AG20443 (cell line): ENCODE measurements around the gene OR52B6.

Experiments
- DNase-seq: peaks from one replicate; pipeline ENCODE4 v3.0.0; 2012; ENCODE audit warnings: low spot score, mixed read lengths

OR52B6 gene

DNA sequence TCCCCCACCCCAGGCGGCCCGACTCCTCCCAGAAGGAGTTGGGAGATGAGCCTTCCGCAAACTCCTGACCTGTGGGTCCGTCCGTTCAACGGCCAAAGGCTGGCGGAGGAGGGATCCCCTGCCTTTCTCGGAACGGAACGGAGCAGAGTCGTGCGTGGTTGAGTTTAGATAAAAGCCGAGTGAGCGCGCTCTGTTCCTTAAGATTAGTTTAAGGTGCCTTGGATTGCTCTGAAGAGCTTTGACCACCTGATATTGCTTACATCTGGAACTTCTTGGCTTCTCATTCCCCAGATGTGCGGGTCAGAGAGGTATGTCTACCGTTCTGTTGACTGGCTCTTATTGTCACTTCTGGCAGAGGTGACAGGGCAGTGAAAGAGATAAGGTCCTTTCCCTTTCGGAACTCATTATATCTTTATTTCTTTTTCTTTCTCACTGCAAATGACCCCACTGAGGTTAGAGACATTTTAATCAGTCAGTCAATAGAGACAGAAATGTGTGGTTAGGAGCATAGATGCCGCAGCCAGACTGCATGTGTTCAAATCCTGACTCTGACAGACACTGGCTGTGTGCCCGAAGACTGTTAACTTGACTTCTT is 16.0 kb downstream of the OR52B6 start, which contains the start of gene TRIM6:
Gene TRIM6, plus strand, starts transcription at position 31 of the 595 bp plus-strand sequence. Its CDS starts 261 bp downstream, at position 292.
- peak; percentile 65 for DNase-seq

- no peak for DNase-seq
Measured at GRCh38 chr11:5597953-5598352, 17.3 kb downstream of the OR52B6 start.

DNA sequence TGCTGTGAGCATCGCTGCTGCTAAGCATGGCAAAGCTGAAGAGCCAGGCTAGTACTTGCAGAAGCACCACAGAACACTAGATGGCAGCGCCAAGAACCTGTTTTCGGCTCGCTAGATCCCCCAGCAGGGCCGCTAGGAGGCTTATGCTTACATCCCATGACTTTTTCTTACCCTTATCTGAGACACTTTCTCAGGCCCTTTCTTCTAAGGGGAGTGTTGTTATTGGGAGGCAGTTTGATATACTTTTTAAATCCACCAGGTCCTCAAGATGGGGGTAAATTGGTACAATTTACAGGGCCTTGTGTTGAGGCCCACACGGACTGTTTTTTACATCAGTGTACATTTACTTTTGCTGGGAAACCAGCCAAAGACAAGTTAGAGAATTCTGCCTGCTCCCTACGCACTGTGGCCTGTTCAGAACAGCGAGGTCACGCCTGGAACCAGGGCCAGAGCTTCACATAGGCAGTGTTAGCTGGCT is 19.7 kb downstream of the OR52B6 start:
- peak; percentile 81 for DNase-seq

GRCh38 chr11:5602791-5603190 is 22.1 kb downstream of the OR52B6 start:
- DNase-seq, result peak; percentile 22

DNA sequence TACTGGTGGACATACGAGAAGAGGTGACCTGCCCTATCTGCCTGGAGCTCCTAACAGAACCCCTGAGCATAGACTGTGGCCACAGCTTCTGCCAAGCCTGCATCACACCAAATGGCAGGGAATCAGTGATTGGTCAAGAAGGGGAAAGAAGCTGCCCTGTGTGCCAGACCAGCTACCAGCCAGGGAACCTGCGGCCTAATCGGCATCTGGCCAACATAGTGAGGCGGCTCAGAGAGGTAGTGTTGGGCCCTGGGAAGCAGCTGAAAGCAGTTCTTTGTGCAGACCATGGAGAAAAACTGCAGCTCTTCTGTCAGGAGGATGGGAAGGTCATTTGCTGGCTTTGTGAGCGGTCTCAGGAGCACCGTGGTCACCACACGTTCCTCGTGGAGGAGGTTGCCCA is 22.6 kb downstream of the OR52B6 start:
- DNase-seq, result no peak

GRCh38 chr11:5604896-5605295 is 24.2 kb downstream of the OR52B6 start:
- no peak for DNase-seq

- peak; percentile 76 for DNase-seq
Measured at GRCh38 chr11:5605849-5606248, 25.2 kb downstream of the OR52B6 start.

- no peak for DNase-seq
Measured at GRCh38 chr11:5608808-5609207, 28.1 kb downstream of the OR52B6 start.

DNA sequence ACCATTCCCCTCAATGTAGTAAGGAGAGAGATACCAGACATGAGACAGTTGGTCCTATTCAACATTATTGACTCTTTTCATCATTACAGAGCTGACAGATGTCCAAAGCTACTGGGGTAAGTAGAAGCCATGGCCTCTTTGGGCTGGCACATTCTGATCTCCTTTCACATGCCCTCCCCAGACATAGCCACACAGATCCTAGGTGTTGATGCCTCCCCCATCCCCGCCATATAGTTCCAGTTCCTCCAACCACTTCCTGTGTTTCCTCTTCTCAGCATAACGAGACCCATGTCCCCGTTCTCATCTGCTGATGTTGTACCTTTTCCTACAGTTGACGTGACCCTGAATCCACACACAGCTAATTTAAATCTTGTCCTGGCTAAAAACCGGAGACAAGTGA is 29.8 kb downstream of the OR52B6 start:
- DNase-seq, result no peak

DNA sequence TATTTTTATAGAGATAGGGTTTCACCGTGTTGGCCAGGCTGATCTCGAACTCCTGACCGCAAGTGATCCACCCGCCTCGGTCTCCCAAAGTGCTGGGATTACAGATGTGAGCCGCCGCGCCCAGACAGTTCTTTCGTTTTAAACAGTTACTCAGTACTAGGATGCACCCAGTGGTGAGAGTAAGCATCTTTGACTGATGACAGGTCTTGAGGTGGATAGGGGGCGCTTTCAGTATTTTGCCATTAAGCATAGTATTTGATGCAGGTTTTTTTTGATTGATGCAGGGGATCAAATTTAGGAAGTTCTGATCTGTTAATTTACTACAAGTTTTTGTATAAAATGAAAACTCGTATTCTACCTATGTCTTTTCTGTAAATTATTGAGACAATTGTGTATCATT is 30.9 kb downstream of the OR52B6 start:
- DNase-seq, result no peak

DNA sequence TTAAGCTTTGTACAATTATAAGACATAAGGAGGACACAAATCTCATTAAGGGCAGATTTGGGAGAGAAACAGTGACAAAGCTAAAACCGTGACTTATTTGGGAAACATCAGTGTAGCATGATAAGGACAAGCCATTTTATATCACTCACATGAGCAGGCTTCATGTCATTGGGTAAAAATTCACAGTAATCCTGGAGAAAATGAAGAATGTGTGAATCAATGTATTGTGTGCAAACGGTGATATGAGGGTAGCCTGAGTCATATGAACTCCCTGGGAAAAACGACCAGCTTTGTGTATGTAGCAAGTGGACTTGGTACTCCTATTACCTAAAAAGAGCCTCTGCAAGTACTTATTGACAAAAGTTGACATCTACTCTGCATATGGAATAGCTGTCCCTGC is 38.1 kb downstream of the OR52B6 start:
- peak; percentile 53 for DNase-seq

DNA sequence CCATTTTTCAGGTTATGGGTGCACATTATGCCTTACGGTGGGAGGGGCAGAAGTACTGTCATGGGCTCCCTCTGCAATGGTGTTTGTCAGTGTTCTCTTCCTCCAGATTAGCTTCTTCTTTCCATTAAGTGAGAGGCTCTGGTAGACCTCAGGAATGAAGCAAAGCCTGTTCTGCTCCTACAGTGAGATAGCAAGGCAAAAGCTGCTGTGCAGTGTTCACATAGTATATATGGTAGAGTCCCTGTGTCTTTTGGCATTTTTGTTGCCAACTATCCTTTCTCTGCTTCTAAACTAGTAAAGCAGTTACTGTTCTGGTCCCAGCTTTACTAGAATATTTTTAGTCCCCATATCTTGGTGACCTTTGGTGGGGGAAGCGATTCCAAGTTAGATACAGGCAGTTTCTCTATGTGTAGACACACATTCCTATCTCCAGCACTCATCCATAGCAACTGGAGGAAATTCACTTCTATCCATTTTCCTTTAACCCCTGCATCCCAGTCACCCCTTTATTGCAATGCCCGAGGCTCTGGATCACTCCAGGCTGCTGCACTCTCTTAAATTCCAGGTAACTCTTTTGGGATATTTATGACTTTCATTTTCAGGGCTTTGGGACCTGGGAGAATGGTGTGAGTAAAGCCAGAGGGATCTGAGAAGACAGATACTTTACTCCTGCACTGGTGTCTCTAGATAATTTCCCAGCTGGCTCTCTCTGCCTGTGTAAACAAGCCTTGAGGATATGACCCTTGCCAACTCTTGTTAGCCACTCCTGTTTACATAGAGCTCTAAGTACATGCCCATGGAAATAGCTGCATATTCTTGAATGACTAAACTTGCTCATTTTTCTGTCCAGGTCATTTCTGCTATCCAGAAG is 40.2 kb downstream of the OR52B6 start:
- peak; percentile 76 for DNase-seq

- no peak for DNase-seq
Measured at GRCh38 chr11:5621580-5621979, 40.9 kb downstream of the OR52B6 start.

DNA sequence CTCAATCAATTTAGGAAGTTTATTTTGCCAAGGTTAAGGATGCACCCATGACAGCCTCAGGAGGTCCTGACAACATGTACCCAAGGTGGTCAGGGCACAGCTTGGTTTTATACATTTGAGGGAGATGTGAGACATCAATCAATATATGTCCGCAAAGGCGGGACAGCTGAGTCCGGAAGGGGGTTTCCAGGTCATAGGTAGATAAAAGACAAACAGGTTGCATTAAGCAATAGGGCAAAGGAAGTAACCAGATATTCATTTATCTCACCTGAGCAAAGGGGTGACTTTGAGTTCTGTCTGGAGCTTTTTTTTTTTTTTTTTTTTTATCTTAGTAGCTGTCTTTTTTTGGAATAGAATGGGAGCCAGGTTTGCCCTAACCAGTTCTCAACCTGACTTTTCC is 42.1 kb downstream of the OR52B6 start:
- no peak for DNase-seq

DNA sequence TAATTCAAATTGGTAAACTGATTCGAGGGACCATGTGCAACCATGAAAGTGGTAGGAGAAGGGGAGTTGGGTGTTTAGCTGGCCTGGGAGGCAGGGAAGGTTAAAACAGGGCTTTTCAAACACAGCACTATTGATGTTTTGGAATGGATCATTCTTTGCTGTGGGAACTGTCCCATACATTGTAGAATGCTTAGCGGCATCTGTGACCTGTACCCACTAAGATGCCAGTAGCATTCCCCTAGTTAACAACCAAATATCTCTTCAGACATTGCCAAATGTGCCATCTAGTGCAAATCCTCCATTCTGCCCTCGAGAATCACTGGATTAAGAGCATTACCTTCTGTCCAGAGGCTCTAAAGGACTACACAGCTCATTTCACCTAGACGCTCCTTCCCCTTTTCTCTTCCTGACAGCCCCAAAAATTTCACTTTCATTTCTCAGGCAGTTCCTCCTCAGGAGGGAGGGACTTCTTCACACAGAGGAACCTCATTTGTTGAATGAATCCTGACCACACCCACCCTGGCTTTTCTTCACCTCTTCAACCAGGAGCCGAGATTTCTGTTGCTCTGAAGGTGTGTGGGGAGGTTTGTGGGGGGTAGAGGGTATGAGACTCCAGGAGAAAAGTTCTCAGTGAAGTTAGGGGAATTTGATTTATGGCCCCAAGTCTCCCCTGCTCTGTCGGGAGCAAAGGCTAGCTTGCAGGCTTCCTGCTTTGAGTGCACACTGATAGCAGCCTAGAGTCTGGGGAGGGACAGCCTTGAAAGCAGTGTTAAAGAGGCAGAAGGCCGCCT is 44.0 kb downstream of the OR52B6 start, which contains the start of gene TRIM34:
Gene TRIM34, plus strand, starts transcription at position 513 of the 791 bp plus-strand sequence. CDS start 7,331 bp downstream, outside the sequence.
- peak; percentile 85 for DNase-seq

GRCh38 chr11:5625281-5625680 is 44.6 kb downstream of the OR52B6 start:
- peak; percentile 15 for DNase-seq

DNA sequence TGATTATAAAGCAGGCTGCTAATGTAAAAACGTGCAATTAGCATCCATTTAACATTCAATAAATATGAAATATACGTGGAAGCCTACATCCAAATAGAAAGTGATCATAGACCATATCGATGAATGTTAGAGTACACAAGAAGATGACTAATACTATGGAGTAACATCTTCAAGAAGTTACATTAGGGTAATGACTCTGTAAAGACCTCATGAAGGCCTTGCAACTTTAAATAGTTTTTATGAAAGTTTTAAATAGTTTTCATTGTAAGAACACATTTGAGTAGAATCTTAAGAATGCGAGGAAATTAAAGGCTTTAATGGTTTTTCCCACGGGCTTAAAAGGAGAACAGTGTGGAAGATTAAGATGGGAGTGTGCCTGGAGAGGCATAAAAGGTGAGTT is 45.5 kb downstream of the OR52B6 start:
- DNase-seq, result peak; percentile 43

- no peak for DNase-seq
Measured at GRCh38 chr11:5631417-5631816, 50.7 kb downstream of the OR52B6 start.
